ENCODE results near the gene PGM2.
A peak's percentile ranks its signal among the peaks of the same experiment; 100 is the strongest.

The PGM2 gene

GRCh38 chr4:37862961-37863360, 36.5 kb downstream of the PGM2 start:
- no peaks in the 10 kb centered on the region for H3K9me3 ChIP-seq (ENCODE audit: control insufficient read depth in 1 of 2, low read length in 2 of 2)
- H3K4me1 ChIP-seq (ENCODE audit: control insufficient read depth in 1 of 2, insufficient read depth in 2 of 2, low read length in 2 of 2) = peaks cover 0 to 26% of the 10 kb centered on the region in 2 donors
- no peak overlapping the region for H3K27ac ChIP-seq (ENCODE audit: low read length)
- H3K27me3 ChIP-seq (ENCODE audit: low read depth, low read length) = no peaks in the 10 kb centered on the region
- peaks cover 17 to 20% of the 10 kb centered on the region in 2 donors for H3K36me3 ChIP-seq (ENCODE audit: control insufficient read depth in 1 of 2, insufficient read depth in 2 of 2, low read length in 2 of 2)
- H3K4me3 ChIP-seq (ENCODE audit: low read depth in 1 of 2, low read length in 2 of 2) = no peak overlapping the region

- Histone ChIP-seq H3K9me3 (ENCODE audit: control insufficient read depth in 1 of 2, low read length in 2 of 2) (no peaks in the 10 kb centered on the region), H3K27me3 (ENCODE audit: low read depth, low read length) (no peaks in the 10 kb centered on the region), H3K27ac (ENCODE audit: low read length) (no peak overlapping the region), H3K4me1 (ENCODE audit: control insufficient read depth in 1 of 2, insufficient read depth in 2 of 2, low read length in 2 of 2) (peaks cover 0 to 26% of the 10 kb centered on the region in 2 donors), H3K4me3 (ENCODE audit: low read depth in 1 of 2, low read length in 2 of 2) (no peak overlapping the region), H3K36me3 (ENCODE audit: control insufficient read depth in 1 of 2, insufficient read depth in 2 of 2, low read length in 2 of 2) (peaks cover 13 to 17% of the 10 kb centered on the region in 2 donors)
These were observed 38.3 kb downstream of the PGM2 start for GRCh38 chr4:37864786-37865185.

GRCh38 chr4:37865450-37865849, 39.0 kb downstream of the PGM2 start:
- Histone ChIP-seq H3K4me1 (ENCODE audit: control insufficient read depth in 1 of 2, insufficient read depth in 2 of 2, low read length in 2 of 2) (peaks cover 0 to 26% of the 10 kb centered on the region in 2 donors), H3K27ac (ENCODE audit: low read length) (no peak overlapping the region), H3K4me3 (ENCODE audit: low read depth in 1 of 2, low read length in 2 of 2) (no peak overlapping the region), H3K36me3 (ENCODE audit: control insufficient read depth in 1 of 2, insufficient read depth in 2 of 2, low read length in 2 of 2) (peaks cover 12 to 17% of the 10 kb centered on the region in 2 donors), H3K9me3 (ENCODE audit: control insufficient read depth in 1 of 2, low read length in 2 of 2) (no peaks in the 10 kb centered on the region), H3K27me3 (ENCODE audit: low read depth, low read length) (no peaks in the 10 kb centered on the region)

GRCh38 chr4:37867102-37867501, 40.6 kb downstream of the PGM2 start:
- peaks cover 0 to 21% of the 10 kb centered on the region in 2 donors for H3K4me1 ChIP-seq (ENCODE audit: control insufficient read depth in 1 of 2, insufficient read depth in 2 of 2, low read length in 2 of 2)
- H3K27me3 ChIP-seq (ENCODE audit: low read depth, low read length) = no peaks in the 10 kb centered on the region
- no peak overlapping the region for H3K27ac ChIP-seq (ENCODE audit: low read length)
- H3K9me3 ChIP-seq (ENCODE audit: control insufficient read depth in 1 of 2, low read length in 2 of 2) = no peaks in the 10 kb centered on the region
- H3K36me3 ChIP-seq (ENCODE audit: control insufficient read depth in 1 of 2, insufficient read depth in 2 of 2, low read length in 2 of 2) = peaks cover 9 to 11% of the 10 kb centered on the region in 2 donors
- no peak overlapping the region for H3K4me3 ChIP-seq (ENCODE audit: low read depth in 1 of 2, low read length in 2 of 2)

- Histone ChIP-seq H3K4me1 (ENCODE audit: control insufficient read depth in 1 of 2, insufficient read depth in 2 of 2, low read length in 2 of 2) (peaks cover 0 to 25% of the 10 kb centered on the region in 2 donors), H3K27me3 (ENCODE audit: low read depth, low read length) (no peaks in the 10 kb centered on the region), H3K36me3 (ENCODE audit: control insufficient read depth in 1 of 2, insufficient read depth in 2 of 2, low read length in 2 of 2) (peaks cover 2 to 6% of the 10 kb centered on the region in 2 donors), H3K9me3 (ENCODE audit: control insufficient read depth in 1 of 2, low read length in 2 of 2) (no peaks in the 10 kb centered on the region), H3K4me3 (ENCODE audit: low read depth in 1 of 2, low read length in 2 of 2) (no peak overlapping the region), H3K27ac (ENCODE audit: low read length) (no peak overlapping the region)
These were observed 41.8 kb downstream of the PGM2 start for GRCh38 chr4:37868238-37868637.

GRCh38 chr4:37872310-37872988, 46.0 kb downstream of the PGM2 start:
- H3K27me3 ChIP-seq (ENCODE audit: low read depth, low read length) = no peaks in the 10 kb centered on the region
- H3K36me3 ChIP-seq (ENCODE audit: control insufficient read depth in 1 of 2, insufficient read depth in 2 of 2, low read length in 2 of 2) = no peaks in the 10 kb centered on the region
- H3K4me1 ChIP-seq (ENCODE audit: control insufficient read depth in 1 of 2, insufficient read depth in 2 of 2, low read length in 2 of 2) = peaks cover 8 to 15% of the 10 kb centered on the region in 2 donors
- H3K27ac ChIP-seq (ENCODE audit: low read length) = peak overlapping the region; percentile 20
- no peaks in the 10 kb centered on the region for H3K9me3 ChIP-seq (ENCODE audit: control insufficient read depth in 1 of 2, low read length in 2 of 2)
- H3K4me3 ChIP-seq (ENCODE audit: low read depth in 1 of 2, low read length in 2 of 2) = no peak overlapping the region

GRCh38 chr4:37873386-37873785, 46.9 kb downstream of the PGM2 start:
- Histone ChIP-seq H3K27ac (ENCODE audit: low read length) (no peak overlapping the region), H3K4me1 (ENCODE audit: control insufficient read depth in 1 of 2, insufficient read depth in 2 of 2, low read length in 2 of 2) (peaks cover 8 to 17% of the 10 kb centered on the region in 2 donors), H3K4me3 (ENCODE audit: low read depth in 1 of 2, low read length in 2 of 2) (no peak overlapping the region), H3K36me3 (ENCODE audit: control insufficient read depth in 1 of 2, insufficient read depth in 2 of 2, low read length in 2 of 2) (no peaks in the 10 kb centered on the region), H3K9me3 (ENCODE audit: control insufficient read depth in 1 of 2, low read length in 2 of 2) (no peaks in the 10 kb centered on the region), H3K27me3 (ENCODE audit: low read depth, low read length) (no peaks in the 10 kb centered on the region)

GRCh38 chr4:37876156-37876555, 49.7 kb downstream of the PGM2 start:
- Histone ChIP-seq H3K36me3 (ENCODE audit: control insufficient read depth in 1 of 2, insufficient read depth in 2 of 2, low read length in 2 of 2) (no peaks in the 10 kb centered on the region), H3K27ac (ENCODE audit: low read length) (peak overlapping the region; percentile 76)

GRCh38 chr4:37879365-37879764, 52.9 kb downstream of the PGM2 start:
- peaks cover 8% of the 10 kb centered on the region in 2 donors for H3K4me1 ChIP-seq (ENCODE audit: control insufficient read depth in 1 of 2, insufficient read depth in 2 of 2, low read length in 2 of 2)
- H3K4me3 ChIP-seq (ENCODE audit: low read depth in 1 of 2, low read length in 2 of 2) = no peak overlapping the region
- no peak overlapping the region for H3K27ac ChIP-seq (ENCODE audit: low read length)
- no peaks in the 10 kb centered on the region for H3K9me3 ChIP-seq (ENCODE audit: control insufficient read depth in 1 of 2, low read length in 2 of 2)
- no peaks in the 10 kb centered on the region for H3K36me3 ChIP-seq (ENCODE audit: control insufficient read depth in 1 of 2, insufficient read depth in 2 of 2, low read length in 2 of 2)
- H3K27me3 ChIP-seq (ENCODE audit: low read depth, low read length) = no peaks in the 10 kb centered on the region

More at GRCh38 chr4:37876156-37876555, 49.7 kb downstream of the PGM2 start:
- no peaks in the 10 kb centered on the region for H3K9me3 ChIP-seq (ENCODE audit: control insufficient read depth in 1 of 2, low read length in 2 of 2)
- no peak overlapping the region for H3K4me3 ChIP-seq (ENCODE audit: low read depth in 1 of 2, low read length in 2 of 2)
- H3K4me1 ChIP-seq (ENCODE audit: control insufficient read depth in 1 of 2, insufficient read depth in 2 of 2, low read length in 2 of 2) = peaks cover 8 to 17% of the 10 kb centered on the region in 2 donors
- no peaks in the 10 kb centered on the region for H3K27me3 ChIP-seq (ENCODE audit: low read depth, low read length)

GRCh38 chr4:37881811-37882210, 55.3 kb downstream of the PGM2 start:
- Histone ChIP-seq H3K27ac (ENCODE audit: low read length) (no peak overlapping the region), H3K9me3 (ENCODE audit: control insufficient read depth in 1 of 2, low read length in 2 of 2) (no peaks in the 10 kb centered on the region)

GRCh38 chr4:37882665-37883296, 56.3 kb downstream of the PGM2 start:
- Histone ChIP-seq H3K27me3 (ENCODE audit: low read depth, low read length) (no peaks in the 10 kb centered on the region), H3K4me3 (ENCODE audit: low read depth in 1 of 2, low read length in 2 of 2) (no peak overlapping the region), H3K36me3 (ENCODE audit: control insufficient read depth in 1 of 2, insufficient read depth in 2 of 2, low read length in 2 of 2) (no peaks in the 10 kb centered on the region), H3K9me3 (ENCODE audit: control insufficient read depth in 1 of 2, low read length in 2 of 2) (no peaks in the 10 kb centered on the region), H3K4me1 (ENCODE audit: control insufficient read depth in 1 of 2, insufficient read depth in 2 of 2, low read length in 2 of 2) (peaks cover 3 to 6% of the 10 kb centered on the region in 2 donors), H3K27ac (ENCODE audit: low read length) (no peak overlapping the region)

More at GRCh38 chr4:37881811-37882210, 55.3 kb downstream of the PGM2 start:
- no peaks in the 10 kb centered on the region for H3K27me3 ChIP-seq (ENCODE audit: low read depth, low read length)
- H3K36me3 ChIP-seq (ENCODE audit: control insufficient read depth in 1 of 2, insufficient read depth in 2 of 2, low read length in 2 of 2) = no peaks in the 10 kb centered on the region
- peaks cover 3 to 6% of the 10 kb centered on the region in 2 donors for H3K4me1 ChIP-seq (ENCODE audit: control insufficient read depth in 1 of 2, insufficient read depth in 2 of 2, low read length in 2 of 2)
- no peak overlapping the region for H3K4me3 ChIP-seq (ENCODE audit: low read depth in 1 of 2, low read length in 2 of 2)

All from muscle layer of duodenum (tissue), 2 donors.